WTC11 (cell line): ENCODE data around the gene LRRC63. TPM values are rescaled to one million over a fixed set of nuclear protein-coding genes. Genes with fewer than 3 reads are reported as not detected.

Source experiments
- ATAC-seq: fragments of 200-7000 bp; cut with Tn5 transposase; 2 replicates; pipeline ENCODE4 v1.10.0; 2021; ENCODE audit warnings: mild to moderate bottlenecking, moderate library complexity
- CTCF ChIA-PET: fragments of 300-600 bp; sonication (Branson Sonifier 250); formaldehyde crosslinking; loops from one replicate; lab custom pipeline; 2021; ENCODE audit warnings: antibody characterized with exemption; lab: Charles Lee
- POLR2A ChIA-PET: fragments of 350-600 bp; sonication (Branson Sonifier 250); formaldehyde crosslinking; loops from one replicate; lab custom pipeline; 2021; ENCODE audit warnings: antibody characterized with exemption; lab: Charles Lee
- DNase-seq: peaks from one replicate; pipeline ENCODE4 v3.0.0; 2021; ENCODE audit warnings: low spot score
- H3K27ac Mint-ChIP-seq: 2 replicates; pipeline ENCODE4 v1.8.0; 2021; ENCODE audit warnings: mixed read lengths
- H3K27me3 Mint-ChIP-seq: 2 replicates; pipeline ENCODE4 v1.8.0; 2021; ENCODE audit warnings: low read depth, mild to moderate bottlenecking, moderate library complexity, mixed read lengths
- H3K36me3 Mint-ChIP-seq: 2 replicates; pipeline ENCODE4 v1.8.0; 2021; ENCODE audit warnings: mixed read lengths
- H3K4me1 Mint-ChIP-seq: 2 replicates; pipeline ENCODE4 v1.8.0; 2022; ENCODE audit warnings: mixed read lengths
- H3K4me3 Mint-ChIP-seq: 2 replicates; pipeline ENCODE4 v1.8.0; 2021; ENCODE audit warnings: mild to moderate bottlenecking, moderate library complexity, mixed read lengths
- H3K9me3 Mint-ChIP-seq: 2 replicates; pipeline ENCODE4 v1.8.0; 2021; ENCODE audit warnings: mixed read lengths
- ELF4 ChIP-seq: sonication (generic); formaldehyde crosslinking; IDR thresholded peaks from 2 replicates; pipeline ENCODE4 v1.8.1; 2022; ENCODE audit warnings: low read depth, mild to moderate bottlenecking, moderate library complexity, missing genetic modification reagents
- ETV6 ChIP-seq: sonication (generic); formaldehyde crosslinking; IDR thresholded peaks from 2 replicates; pipeline ENCODE4 v1.8.1; 2022; ENCODE audit warnings: mild to moderate bottlenecking, missing genetic modification reagents
- TEAD4 ChIP-seq: sonication (generic); formaldehyde crosslinking; IDR thresholded peaks from 2 replicates; pipeline ENCODE4 v1.8.0; 2022; ENCODE audit warnings: mild to moderate bottlenecking, missing genetic modification reagents
- ZNF138 ChIP-seq: sonication (generic); formaldehyde crosslinking; conservative IDR thresholded peaks from 2 replicates; pipeline ENCODE4 v1.8.1; 2022; ENCODE audit warnings: mild to moderate bottlenecking, moderate library complexity, missing genetic modification reagents
- ZNF232 ChIP-seq: sonication (generic); formaldehyde crosslinking; IDR thresholded peaks from 2 replicates; pipeline ENCODE4 v1.8.0; 2022; ENCODE audit warnings: mild to moderate bottlenecking, missing genetic modification reagents
- ZNF317 ChIP-seq: sonication (generic); formaldehyde crosslinking; IDR thresholded peaks from 2 replicates; pipeline ENCODE4 v1.8.1; 2023; ENCODE audit warnings: low read depth, mild to moderate bottlenecking, moderate library complexity, missing genetic modification reagents, borderline replicate concordance
- ZNF396 ChIP-seq: fragments of 250-450 bp; sonication (Bioruptor Pico); IDR thresholded peaks from 2 replicates; pipeline ENCODE4 v1.8.0; 2021; ENCODE audit warnings: mild to moderate bottlenecking, moderate library complexity, borderline replicate concordance
- total RNA-seq: library from RNA; stranded (reverse); gene quantifications from 3 replicates; pipeline ENCODE4 v1.2.3, GENCODE V29; 2021
- TF ChIP-seq, protein P1 (sequence below): sonication (generic); formaldehyde crosslinking; IDR thresholded peaks from 2 replicates; pipeline ENCODE4 v1.8.1; 2023; ENCODE audit warnings: mild to moderate bottlenecking, missing genetic modification reagents, moderate library complexity
- TF ChIP-seq, protein P2 (sequence below): sonication (generic); formaldehyde crosslinking; IDR thresholded peaks from 2 replicates; pipeline ENCODE4 v1.8.1; 2022; ENCODE audit warnings: missing genetic modification reagents, borderline replicate concordance
- TF ChIP-seq, protein P3 (sequence below): sonication (generic); formaldehyde crosslinking; IDR thresholded peaks from 2 replicates; pipeline ENCODE4 v1.8.0; 2022; ENCODE audit warnings: mild to moderate bottlenecking, missing genetic modification reagents
- TF ChIP-seq, protein P4 (sequence below): sonication (generic); formaldehyde crosslinking; IDR thresholded peaks from 2 replicates; pipeline ENCODE4 v1.8.1; 2023; ENCODE audit warnings: mild to moderate bottlenecking, missing genetic modification reagents
- TF ChIP-seq, protein P5 (sequence below): sonication (generic); formaldehyde crosslinking; IDR thresholded peaks from 2 replicates; pipeline ENCODE4 v1.8.0; 2023; ENCODE audit warnings: mild to moderate bottlenecking, missing genetic modification reagents
- TF ChIP-seq, protein P6 (sequence below): sonication (generic); formaldehyde crosslinking; IDR thresholded peaks from 2 replicates; pipeline ENCODE4 v1.8.1; 2023; ENCODE audit warnings: mild to moderate bottlenecking, missing genetic modification reagents, moderate library complexity
- TF ChIP-seq, protein P7 (sequence below): sonication (generic); formaldehyde crosslinking; IDR thresholded peaks from 2 replicates; pipeline ENCODE4 v1.8.1; 2022; ENCODE audit warnings: mild to moderate bottlenecking, moderate library complexity, missing genetic modification reagents
- TF ChIP-seq, protein P8 (sequence below): sonication (generic); formaldehyde crosslinking; IDR thresholded peaks from 2 replicates; pipeline ENCODE4 v1.8.1; 2022; ENCODE audit warnings: low read depth, mild to moderate bottlenecking, moderate library complexity, missing genetic modification reagents, borderline replicate concordance

The LRRC63 gene
- total RNA-seq, 1 experiment from 2014 or later = not detected

DNA sequence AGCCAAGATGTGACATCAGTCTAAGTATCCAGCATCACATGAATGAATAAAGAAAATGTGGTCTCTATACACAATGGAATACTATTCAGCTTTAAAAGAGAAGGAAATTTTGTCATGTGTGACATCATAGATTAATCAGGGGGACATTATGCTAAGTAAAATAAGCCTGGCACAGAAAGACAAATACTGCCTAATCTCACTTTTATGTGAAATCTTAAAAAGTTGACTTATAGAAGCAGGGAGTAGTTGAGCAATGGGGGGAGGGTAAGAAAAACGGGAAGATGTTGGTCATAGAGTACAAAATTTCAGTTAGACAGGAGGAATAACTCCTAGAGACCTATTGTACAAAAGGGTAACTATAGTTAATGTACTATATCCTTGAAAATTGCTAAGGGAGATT lies 19.3 kb upstream of the LRRC63 start:
- ChIA-PET CTCF (interaction anchor here (0.6 kb wide), 1 partner anchor 9 kb away, joined by 3 read pairs; no protein-coding TSS in a partner anchor), POLR2A (no interaction called here)
- H3K4me3 Mint-ChIP-seq = no peak overlapping the region
- no peaks in the 10 kb centered on the region for H3K4me1 Mint-ChIP-seq
- DNase-seq (no peak), ATAC-seq (no peak)
- H3K36me3 Mint-ChIP-seq = no peaks in the 10 kb centered on the region
- TF ChIP-seq, protein P1, sequence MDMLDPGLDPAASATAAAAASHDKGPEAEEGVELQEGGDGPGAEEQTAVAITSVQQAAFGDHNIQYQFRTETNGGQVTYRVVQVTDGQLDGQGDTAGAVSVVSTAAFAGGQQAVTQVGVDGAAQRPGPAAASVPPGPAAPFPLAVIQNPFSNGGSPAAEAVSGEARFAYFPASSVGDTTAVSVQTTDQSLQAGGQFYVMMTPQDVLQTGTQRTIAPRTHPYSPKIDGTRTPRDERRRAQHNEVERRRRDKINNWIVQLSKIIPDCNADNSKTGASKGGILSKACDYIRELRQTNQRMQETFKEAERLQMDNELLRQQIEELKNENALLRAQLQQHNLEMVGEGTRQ (CRISPR knock-in tag) = no peak
- TF ChIP-seq, protein P2, sequence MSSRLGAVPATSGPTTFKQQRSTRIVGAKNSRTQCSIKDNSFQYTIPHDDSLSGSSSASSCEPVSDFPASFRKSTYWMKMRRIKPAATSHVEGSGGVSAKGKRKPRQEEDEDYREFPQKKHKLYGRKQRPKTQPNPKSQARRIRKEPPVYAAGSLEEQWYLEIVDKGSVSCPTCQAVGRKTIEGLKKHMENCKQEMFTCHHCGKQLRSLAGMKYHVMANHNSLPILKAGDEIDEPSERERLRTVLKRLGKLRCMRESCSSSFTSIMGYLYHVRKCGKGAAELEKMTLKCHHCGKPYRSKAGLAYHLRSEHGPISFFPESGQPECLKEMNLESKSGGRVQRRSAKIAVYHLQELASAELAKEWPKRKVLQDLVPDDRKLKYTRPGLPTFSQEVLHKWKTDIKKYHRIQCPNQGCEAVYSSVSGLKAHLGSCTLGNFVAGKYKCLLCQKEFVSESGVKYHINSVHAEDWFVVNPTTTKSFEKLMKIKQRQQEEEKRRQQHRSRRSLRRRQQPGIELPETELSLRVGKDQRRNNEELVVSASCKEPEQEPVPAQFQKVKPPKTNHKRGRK (CRISPR knock-in tag) = no peak
- TF ChIP-seq ZNF317 (CRISPR knock-in tag) = no peak
- TF ChIP-seq, protein P3, sequence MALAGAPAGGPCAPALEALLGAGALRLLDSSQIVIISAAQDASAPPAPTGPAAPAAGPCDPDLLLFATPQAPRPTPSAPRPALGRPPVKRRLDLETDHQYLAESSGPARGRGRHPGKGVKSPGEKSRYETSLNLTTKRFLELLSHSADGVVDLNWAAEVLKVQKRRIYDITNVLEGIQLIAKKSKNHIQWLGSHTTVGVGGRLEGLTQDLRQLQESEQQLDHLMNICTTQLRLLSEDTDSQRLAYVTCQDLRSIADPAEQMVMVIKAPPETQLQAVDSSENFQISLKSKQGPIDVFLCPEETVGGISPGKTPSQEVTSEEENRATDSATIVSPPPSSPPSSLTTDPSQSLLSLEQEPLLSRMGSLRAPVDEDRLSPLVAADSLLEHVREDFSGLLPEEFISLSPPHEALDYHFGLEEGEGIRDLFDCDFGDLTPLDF (CRISPR knock-in tag) = no peak
- H3K27ac Mint-ChIP-seq = no peak overlapping the region
- H3K9me3 Mint-ChIP-seq = no peaks in the 10 kb centered on the region
- H3K27me3 Mint-ChIP-seq = no peaks in the 10 kb centered on the region

DNA sequence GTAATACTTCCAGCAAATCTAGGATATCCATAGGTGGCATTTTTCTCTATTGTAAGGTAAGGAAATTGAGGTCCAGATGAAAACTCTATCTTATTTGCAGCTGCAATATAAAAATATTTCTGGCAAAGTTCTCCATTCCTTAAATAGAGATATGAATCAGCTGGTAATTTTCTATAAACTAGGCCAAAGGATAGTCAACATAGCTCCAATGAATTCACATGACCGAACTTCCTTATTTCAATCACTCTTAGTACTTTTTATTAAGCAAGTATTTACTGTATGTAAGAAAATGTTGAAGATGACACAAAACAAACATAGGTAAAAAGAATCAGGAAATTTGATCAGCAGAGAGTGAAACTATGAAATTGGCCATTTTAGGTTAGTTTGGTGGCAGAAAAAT lies 16.7 kb upstream of the LRRC63 start:
- H3K4me1 Mint-ChIP-seq = no peaks in the 10 kb centered on the region

More for the DNA sequence above, 16.7 kb upstream of the LRRC63 start:
- Mint-ChIP-seq H3K27ac (no peak overlapping the region), H3K9me3 (no peaks in the 10 kb centered on the region), H3K36me3 (no peaks in the 10 kb centered on the region), H3K27me3 (no peaks in the 10 kb centered on the region), H3K4me3 (no peak overlapping the region)
- ATAC-seq (no peak), DNase-seq (no peak)
- TF ChIP-seq ETV6 (CRISPR knock-in tag) (no peak), TEAD4 (no peak), ZNF232 (CRISPR knock-in tag) (no peak), ZNF138 (CRISPR knock-in tag) (no peak), ZNF396 (CRISPR knock-in tag) (no peak), ELF4 (CRISPR knock-in tag) (no peak)
- TF ChIP-seq, protein P4, sequence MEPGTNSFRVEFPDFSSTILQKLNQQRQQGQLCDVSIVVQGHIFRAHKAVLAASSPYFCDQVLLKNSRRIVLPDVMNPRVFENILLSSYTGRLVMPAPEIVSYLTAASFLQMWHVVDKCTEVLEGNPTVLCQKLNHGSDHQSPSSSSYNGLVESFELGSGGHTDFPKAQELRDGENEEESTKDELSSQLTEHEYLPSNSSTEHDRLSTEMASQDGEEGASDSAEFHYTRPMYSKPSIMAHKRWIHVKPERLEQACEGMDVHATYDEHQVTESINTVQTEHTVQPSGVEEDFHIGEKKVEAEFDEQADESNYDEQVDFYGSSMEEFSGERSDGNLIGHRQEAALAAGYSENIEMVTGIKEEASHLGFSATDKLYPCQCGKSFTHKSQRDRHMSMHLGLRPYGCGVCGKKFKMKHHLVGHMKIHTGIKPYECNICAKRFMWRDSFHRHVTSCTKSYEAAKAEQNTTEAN (CRISPR knock-in tag) = no peak
- TF ChIP-seq, protein P5, sequence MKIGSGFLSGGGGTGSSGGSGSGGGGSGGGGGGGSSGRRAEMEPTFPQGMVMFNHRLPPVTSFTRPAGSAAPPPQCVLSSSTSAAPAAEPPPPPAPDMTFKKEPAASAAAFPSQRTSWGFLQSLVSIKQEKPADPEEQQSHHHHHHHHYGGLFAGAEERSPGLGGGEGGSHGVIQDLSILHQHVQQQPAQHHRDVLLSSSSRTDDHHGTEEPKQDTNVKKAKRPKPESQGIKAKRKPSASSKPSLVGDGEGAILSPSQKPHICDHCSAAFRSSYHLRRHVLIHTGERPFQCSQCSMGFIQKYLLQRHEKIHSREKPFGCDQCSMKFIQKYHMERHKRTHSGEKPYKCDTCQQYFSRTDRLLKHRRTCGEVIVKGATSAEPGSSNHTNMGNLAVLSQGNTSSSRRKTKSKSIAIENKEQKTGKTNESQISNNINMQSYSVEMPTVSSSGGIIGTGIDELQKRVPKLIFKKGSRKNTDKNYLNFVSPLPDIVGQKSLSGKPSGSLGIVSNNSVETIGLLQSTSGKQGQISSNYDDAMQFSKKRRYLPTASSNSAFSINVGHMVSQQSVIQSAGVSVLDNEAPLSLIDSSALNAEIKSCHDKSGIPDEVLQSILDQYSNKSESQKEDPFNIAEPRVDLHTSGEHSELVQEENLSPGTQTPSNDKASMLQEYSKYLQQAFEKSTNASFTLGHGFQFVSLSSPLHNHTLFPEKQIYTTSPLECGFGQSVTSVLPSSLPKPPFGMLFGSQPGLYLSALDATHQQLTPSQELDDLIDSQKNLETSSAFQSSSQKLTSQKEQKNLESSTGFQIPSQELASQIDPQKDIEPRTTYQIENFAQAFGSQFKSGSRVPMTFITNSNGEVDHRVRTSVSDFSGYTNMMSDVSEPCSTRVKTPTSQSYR (CRISPR knock-in tag) = no peak
- TF ChIP-seq, protein P6, sequence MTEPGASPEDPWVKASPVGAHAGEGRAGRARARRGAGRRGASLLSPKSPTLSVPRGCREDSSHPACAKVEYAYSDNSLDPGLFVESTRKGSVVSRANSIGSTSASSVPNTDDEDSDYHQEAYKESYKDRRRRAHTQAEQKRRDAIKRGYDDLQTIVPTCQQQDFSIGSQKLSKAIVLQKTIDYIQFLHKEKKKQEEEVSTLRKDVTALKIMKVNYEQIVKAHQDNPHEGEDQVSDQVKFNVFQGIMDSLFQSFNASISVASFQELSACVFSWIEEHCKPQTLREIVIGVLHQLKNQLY = no peak
- TF ChIP-seq, protein P7, sequence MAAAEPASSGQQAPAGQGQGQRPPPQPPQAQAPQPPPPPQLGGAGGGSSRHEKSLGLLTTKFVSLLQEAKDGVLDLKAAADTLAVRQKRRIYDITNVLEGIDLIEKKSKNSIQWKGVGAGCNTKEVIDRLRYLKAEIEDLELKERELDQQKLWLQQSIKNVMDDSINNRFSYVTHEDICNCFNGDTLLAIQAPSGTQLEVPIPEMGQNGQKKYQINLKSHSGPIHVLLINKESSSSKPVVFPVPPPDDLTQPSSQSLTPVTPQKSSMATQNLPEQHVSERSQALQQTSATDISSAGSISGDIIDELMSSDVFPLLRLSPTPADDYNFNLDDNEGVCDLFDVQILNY (CRISPR knock-in tag) = no peak
- TF ChIP-seq, protein P8, sequence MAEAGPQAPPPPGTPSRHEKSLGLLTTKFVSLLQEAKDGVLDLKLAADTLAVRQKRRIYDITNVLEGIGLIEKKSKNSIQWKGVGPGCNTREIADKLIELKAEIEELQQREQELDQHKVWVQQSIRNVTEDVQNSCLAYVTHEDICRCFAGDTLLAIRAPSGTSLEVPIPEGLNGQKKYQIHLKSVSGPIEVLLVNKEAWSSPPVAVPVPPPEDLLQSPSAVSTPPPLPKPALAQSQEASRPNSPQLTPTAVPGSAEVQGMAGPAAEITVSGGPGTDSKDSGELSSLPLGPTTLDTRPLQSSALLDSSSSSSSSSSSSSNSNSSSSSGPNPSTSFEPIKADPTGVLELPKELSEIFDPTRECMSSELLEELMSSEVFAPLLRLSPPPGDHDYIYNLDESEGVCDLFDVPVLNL (CRISPR knock-in tag) = no peak
- POLR2A ChIA-PET = no interaction called here
- CTCF ChIA-PET = no interaction called here
